ENCODE data around the gene PSORS1C2.
"Not testable (repeated sequence)": the region's sequence is repeated elsewhere in the genome, so short reads cannot be mapped to it uniquely, and the experiment has no call there.

Gene PSORS1C2

GRCh38 chr6:31170987-31171671, 32.3 kb upstream of the PSORS1C2 start:
- Histone ChIP-seq H3F3A (ENCODE audit: insufficient read depth) (no peaks in the 10 kb centered on the region), H3K9ac (ENCODE audit: low read length) (no peak overlapping the region), H2AFZ (ENCODE audit: low read depth, low read length, severe bottlenecking) (no peak overlapping the region), H3K36me3 (ENCODE audit: low read length) (no peaks in the 10 kb centered on the region), H4K20me1 (ENCODE audit: low read depth, low read length) (no peaks in the 10 kb centered on the region), H3K4me3 (ENCODE audit: insufficient read depth, low read length, poor library complexity, severe bottlenecking) (no peak overlapping the region), H3K9me3 (ENCODE audit: insufficient read depth, low read length) (no peaks in the 10 kb centered on the region), H3K27ac (ENCODE audit: low read depth, low read length) (no peak overlapping the region), H3K27me3 (ENCODE audit: low read length) (no peaks in the 10 kb centered on the region), H3K79me2 (ENCODE audit: insufficient read depth, low read length) (no peaks in the 10 kb centered on the region), H3K4me2 (ENCODE audit: low read depth, low read length, poor library complexity, severe bottlenecking) (no peak overlapping the region), H3K9me2 (replicated peaks; ENCODE audit: insufficient read depth, low read length) (no peaks in the 10 kb centered on the region)
- no peak for TF ChIP-seq EZH2phosphoT487 (conservative IDR thresholded peaks at IDR 0.05; ENCODE audit: low read length)
- TF ChIP-seq CTCF (IDR thresholded peaks at IDR 0.05; ENCODE audit: insufficient read depth, low read length, poor library complexity, severe bottlenecking), result no peak

GRCh38 chr6:31170600-31170881, 31.7 kb upstream of the PSORS1C2 start, which contains the start of gene POU5F1:
Gene POU5F1 (minus strand): TSS chr6:31170682. CDS start chr6:31170620, 62 bp downstream.
- Histone ChIP-seq H3K27me3 (ENCODE audit: low read length) (no peaks in the 10 kb centered on the region), H3K9ac (ENCODE audit: low read length) (no peak within 1 kb of the TSS), H3K9me3 (ENCODE audit: insufficient read depth, low read length) (no peaks in the 10 kb centered on the region), H3K9me2 (replicated peaks; ENCODE audit: insufficient read depth, low read length) (no peaks in the 10 kb centered on the region), H3K36me3 (ENCODE audit: low read length) (no peaks in the 10 kb centered on the region), H3K27ac (ENCODE audit: low read depth, low read length) (no peak within 1 kb of the TSS), H3K79me2 (ENCODE audit: insufficient read depth, low read length) (no peaks in the 10 kb centered on the region), H3K4me3 (ENCODE audit: insufficient read depth, low read length, poor library complexity, severe bottlenecking) (no peak within 1 kb of the TSS), H4K20me1 (ENCODE audit: low read depth, low read length) (no peaks in the 10 kb centered on the region), H2AFZ (ENCODE audit: low read depth, low read length, severe bottlenecking) (no peak within 1 kb of the TSS), H3F3A (ENCODE audit: insufficient read depth) (no peaks in the 10 kb centered on the region), H3K4me2 (ENCODE audit: low read depth, low read length, poor library complexity, severe bottlenecking) (no peak within 1 kb of the TSS)
- TF ChIP-seq CTCF (IDR thresholded peaks at IDR 0.05; ENCODE audit: insufficient read depth, low read length, poor library complexity, severe bottlenecking) (no peak), EZH2phosphoT487 (conservative IDR thresholded peaks at IDR 0.05; ENCODE audit: low read length) (no peak)

- H3K27ac ChIP-seq (ENCODE audit: low read depth, low read length); H3K9ac ChIP-seq (ENCODE audit: low read length); H3K27me3 ChIP-seq (ENCODE audit: low read length); H3F3A ChIP-seq (ENCODE audit: insufficient read depth); H2AFZ ChIP-seq (ENCODE audit: low read depth, low read length, severe bottlenecking); H3K36me3 ChIP-seq (ENCODE audit: low read length); H3K4me2 ChIP-seq (ENCODE audit: low read depth, low read length, poor library complexity, severe bottlenecking); H3K4me3 ChIP-seq (ENCODE audit: insufficient read depth, low read length, poor library complexity, severe bottlenecking); H3K9me3 ChIP-seq (ENCODE audit: insufficient read depth, low read length); H3K79me2 ChIP-seq (ENCODE audit: insufficient read depth, low read length); H3K9me2 ChIP-seq (replicated peaks; ENCODE audit: insufficient read depth, low read length); H4K20me1 ChIP-seq (ENCODE audit: low read depth, low read length): not testable (repeated sequence)
Observed at GRCh38 chr6:31169858-31170599, 31.2 kb upstream of the PSORS1C2 start.

Measured in SU-DHL-6 (cell line).